AG08396 (cell line): ENCODE data around the gene NID1.

Source experiments
- DNase-seq: peaks from one replicate; pipeline ENCODE4 v3.0.0; 2012; ENCODE audit warnings: low spot score, mixed read lengths

The NID1 gene

DNA sequence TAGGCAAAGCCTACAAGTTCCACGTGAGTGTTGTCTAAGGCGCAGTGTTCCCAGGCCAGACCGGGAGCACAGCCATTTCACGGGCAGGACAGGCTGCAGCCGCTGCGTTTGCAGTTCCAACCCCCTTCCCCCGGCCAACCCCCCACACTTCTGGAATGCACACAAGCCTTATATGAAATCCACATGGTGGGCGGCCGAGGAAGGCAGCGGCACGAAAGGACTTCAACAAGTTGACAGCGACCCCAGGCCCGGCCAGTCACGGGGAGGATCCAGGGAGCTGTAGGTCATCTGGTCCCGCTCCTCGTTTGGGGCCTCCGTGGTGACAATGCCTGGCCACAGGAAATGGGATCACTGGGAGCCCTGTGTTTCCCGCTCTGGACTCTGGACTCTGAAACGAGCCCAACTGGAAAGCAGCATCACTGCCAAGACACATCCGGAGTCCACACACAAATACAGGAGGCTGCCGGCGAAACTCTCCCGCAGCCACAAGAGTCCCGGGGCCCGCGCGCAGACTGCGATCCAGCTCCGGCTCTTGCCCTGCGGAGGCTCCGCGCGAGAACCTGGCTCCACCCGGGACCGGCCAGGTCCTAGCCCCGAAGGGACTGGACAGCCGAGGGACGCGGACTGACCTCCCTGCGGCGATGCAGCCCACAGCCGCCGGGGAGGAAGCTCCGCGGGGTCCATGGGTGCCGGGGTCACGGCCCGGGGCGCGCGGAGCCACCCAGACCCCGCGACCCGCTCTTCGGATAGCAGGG lies 794 bp downstream of the NID1 start:
- DNase-seq: peak; percentile 75

DNA sequence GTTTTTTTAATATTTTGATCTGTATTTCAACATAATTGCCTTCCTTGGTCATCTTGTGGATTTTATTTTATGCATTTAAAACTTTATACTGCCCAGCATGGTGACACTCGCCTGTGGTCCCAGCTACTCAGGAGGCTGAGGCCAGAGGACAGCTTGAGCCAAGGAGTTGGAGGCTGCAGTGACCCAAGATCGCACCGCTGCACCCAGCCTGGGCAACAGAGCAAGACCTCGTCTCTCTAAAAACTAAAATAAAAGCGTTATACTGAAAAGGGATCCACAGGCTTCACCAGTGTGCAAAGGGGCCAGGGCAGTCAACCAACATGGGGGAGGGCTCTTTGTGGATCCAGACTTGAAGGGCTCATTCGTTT lies 1.4 kb downstream of the NID1 start:
- DNase-seq: no peak

DNA sequence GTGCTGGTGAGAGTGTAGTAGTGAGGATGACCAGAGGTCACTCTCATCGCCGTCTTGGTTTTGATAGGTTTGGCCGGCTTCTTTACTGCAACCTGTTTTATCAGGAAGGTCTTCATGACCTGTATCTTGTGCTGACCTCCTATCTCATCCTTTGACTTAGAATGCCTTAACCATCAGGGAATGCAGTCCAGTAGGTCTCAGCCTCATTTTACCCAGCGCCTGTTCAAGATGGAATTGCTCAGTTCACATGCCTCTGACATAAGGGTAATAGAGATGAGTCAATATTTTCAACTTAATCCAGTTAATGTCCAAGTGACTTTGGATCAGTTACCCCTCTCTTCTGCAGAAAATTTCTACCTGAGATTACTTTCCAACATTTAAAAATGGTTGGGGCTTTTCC lies 4.6 kb downstream of the NID1 start:
- DNase-seq: no peak

DNA sequence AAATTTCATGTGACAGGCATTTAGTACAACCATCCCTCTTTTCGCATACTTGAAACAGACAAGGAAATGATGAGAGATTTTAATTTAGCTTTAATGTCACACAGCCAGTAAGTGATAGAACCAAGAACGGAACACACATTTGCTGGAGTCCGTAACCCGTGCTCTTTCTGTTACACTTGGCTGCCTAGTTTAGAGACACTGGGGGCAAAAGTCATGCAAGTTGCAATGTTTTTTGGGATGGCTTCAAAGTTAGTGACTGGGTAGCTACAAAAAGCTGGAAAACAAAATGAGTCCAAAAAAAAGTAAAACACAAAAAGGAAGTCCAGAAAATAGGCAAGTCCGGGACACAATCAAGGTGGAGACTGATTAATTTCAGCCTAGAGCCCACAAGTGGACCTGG lies 5.9 kb downstream of the NID1 start:
- no peak for DNase-seq

DNA sequence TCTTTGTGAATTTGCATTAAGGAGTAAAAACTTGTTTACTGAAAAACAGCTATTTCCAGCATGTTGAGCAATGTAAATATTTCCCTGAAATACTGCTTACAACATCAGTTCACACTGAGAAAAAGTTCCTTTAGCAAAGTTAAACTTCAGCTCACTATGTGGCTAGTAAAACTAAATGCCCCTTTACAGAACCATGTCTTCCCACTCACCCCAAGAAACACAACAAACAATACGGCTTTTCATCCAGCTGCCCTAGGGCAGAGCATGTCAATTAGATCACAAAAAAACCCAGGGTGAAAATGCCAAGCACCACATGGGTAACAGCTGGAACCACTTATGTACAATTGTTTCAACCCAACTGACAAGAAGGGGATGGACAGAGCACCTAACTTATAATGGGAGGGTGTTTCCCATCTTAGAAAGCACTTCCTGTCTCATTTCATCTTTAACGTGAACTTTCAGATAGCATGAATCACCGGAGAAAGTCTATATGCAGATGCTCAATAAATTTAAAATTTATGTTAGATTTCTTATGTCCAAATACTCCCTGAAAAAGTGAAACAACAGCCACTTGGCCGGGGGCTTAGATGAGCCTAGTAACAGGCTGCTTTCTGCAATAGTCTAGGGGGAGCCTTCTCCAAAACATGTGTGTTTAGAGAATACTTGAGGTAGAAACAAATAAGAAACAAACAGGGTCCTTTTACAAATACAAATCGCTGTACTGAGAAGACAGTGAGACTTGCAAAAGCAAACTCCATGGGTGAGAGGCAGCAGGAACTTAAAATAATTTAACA lies 6.6 kb downstream of the NID1 start:
- no peak for DNase-seq

DNA sequence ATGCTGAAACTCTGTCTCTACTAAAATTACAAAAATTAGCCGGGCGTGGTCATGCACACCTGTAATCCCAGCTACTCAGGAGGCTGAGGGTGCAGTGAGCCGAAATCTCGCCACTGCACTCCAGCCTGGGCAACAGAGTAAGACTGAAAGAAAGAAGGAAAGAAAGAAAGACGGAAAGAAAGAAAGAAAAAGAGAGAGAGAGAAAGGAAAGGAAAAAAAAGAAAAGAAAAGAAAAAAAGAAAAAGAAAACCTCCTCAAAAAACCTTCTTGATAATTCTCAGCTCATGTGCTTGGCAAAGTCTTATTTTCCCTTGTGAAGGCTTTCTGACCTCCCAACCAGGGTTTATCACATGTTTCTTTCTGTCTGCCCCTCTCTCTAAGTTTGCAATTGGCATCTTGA lies 7.3 kb downstream of the NID1 start:
- no peak for DNase-seq

DNA sequence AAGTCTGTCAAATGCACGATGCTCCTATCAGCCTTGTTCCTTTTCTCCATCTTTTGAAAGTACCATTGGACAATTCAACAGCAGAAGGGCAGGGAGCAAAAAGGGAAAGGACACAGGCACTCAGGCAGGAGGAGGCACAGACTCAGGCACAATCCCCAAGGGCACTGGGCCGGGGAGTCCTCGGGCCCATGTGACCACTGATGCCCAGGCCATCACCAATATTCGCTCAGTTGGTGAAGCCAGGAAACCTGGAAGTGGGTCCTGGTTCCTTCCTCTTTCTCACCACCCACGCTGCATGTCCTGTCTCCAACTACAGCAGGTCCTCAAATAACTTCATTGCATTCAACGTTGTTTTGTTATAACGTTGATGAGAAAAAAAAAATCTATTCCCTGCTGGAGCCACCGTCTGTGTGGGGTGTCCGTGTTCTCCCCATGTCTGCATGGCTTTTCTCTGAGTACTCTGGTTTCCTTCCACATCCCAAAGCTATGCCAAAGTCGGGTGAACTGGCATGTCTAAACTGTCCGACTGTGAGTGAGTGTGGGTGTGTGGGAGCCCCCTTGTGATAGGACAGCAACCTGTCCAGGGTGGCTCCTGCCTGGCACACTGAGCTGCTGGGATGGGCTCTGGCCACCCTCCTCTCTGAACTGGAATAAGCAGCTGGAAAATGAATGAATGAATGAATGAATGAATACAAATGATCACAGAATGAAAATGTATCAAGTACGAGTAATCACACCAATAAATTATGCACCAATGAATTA lies 12.5 kb downstream of the NID1 start:
- no peak for DNase-seq

DNA sequence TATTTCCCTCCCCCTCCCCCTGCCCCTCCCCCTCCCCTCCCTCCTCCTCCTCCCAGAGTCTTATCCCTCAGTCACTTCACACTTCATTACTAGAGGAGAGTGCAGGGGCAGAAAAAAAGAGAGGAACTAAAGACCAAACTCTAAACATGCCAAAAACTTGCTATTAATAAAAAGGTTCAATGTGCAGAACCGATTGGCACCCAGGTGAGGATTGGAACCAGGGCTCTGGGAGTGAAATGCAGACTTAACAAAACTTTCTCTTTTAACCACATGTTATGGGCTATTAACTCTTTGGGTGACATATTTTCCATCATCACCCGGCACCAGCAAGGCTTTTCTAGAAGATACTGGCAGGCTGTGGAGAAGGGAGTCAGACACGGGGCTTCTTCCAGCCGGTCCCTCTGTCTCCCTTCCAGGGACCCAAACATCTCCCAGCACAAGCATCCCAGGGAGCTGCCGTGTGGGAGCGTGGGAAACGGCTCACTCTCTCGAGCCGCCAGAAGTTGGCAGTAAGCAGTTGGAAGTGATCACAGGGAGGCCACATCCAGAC lies 13.6 kb downstream of the NID1 start:
- peak; percentile 46 for DNase-seq

DNA sequence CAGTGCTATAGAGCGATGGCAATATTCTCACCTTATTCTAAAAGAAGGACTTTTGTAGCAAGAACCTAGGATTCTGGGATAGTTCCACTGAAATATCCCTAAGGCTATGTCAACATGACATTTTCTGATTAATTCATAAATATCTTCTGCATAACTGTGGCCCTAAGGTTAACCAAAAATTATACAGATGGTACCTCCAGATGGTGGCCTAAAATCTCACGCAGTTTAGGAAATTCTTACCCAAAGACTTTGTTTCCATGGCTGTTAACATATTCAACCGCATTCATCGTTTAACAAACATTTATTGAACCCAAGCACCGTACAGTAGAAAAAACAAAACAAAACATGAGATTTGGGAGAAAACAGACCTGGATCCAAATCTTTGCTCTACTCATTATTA lies 19.1 kb downstream of the NID1 start:
- no peak for DNase-seq

DNA sequence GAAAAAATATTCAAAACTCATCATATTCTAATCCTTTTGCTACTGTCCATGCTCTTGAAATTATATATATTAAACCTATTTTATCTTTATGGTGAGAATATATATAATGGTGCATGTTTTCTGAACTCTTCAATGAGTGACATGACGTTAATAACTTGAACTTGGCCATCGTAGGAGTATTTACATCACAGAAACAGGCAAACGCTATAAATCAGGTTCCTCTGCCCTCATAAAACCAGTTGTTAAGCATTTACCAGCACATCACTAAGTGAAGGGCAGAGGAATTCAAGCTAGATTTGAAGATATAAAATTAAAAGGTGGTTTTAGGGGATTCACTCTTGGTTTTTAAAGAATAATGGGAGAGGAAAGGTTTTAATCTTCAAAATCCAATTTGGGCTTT lies 20.5 kb downstream of the NID1 start:
- DNase-seq: no peak

DNA sequence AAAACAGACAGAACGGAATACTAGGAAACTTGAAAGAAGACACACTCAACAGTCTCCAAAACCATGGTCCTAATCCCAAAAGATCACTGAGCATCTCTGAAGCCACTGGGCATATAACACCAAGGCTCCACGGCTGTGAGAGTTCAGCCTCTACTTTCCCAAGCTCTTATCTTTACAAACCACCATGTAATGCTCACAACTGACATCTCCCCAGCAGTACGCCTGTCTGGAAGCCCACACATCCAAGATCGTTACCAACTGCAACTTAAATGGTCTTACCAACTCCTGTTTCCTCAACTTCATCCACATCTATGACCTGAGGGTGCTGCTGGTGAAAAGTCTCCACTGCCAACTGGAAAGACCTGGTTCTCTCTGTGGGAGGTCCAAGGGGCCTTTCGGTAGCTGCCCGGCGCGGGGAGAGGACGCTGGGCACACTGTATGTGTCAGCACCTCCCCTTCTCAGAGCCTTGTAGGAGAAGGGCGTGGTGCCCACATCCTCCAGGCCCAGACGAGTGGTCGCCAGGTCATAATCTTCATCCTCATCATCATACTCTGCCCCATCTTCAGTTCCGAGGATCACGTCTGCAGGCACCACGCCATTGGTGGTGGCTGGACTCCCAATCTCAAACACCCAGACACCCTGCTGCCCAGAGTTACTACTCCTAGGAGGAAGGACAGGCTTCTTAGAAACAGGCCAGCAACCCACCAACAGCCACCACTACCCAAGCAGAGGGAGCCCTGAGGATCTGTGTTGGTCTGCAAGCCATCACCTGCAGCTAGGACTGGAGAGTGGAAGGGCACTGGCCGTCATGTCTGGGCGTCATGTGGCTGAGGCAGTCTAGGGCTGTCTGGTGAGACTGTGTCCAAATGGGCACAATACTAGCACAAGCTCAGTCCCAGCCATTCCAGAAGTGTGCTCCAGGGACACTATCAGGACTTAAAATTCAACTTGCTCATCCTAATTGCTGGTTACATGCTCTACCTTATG lies 23.0 kb downstream of the NID1 start:
- no peak for DNase-seq

DNA sequence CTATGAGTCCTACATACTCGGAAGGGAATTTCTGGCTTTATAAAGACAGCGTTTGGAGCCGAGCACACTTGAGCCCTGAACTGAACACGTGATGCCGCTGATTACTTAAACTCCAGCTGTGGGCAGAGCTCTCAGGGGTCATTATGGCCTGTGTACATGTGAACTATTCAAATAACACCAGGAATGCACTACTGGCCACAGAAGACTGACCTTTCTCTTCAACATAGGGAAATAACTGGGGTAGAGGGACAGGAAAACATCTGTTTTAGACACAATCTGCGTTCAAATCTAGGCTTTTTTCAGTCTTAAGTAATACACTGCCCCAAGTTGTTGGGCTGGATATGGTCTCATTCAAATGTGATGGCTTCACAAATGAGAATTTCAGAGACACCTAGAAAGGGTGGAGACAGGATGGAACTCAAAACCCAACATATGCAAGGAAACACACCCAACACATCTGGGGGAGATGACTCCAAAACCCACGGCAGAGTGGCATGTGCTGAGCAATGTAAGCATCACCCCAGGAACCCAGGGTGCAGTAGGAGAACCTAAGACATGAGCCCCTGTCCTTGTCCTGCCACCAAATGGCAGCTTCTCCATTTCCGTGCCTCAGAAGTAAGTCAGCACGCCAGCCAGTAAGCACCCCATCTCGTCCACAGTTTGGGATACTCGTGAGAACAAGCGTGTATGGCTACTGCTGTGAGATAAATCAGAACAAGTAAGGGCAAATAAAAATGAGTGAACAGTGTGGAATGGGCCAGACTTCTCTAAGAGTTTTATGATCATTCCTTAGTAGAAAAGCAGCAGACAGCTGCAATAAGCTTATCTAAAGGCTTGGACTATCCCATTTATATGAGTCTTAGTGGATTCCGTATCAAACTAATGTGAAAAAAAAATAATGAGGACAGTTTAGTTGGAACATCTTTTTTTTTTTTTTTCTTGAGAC lies 24.9 kb downstream of the NID1 start:
- DNase-seq: peak; percentile 63

DNA sequence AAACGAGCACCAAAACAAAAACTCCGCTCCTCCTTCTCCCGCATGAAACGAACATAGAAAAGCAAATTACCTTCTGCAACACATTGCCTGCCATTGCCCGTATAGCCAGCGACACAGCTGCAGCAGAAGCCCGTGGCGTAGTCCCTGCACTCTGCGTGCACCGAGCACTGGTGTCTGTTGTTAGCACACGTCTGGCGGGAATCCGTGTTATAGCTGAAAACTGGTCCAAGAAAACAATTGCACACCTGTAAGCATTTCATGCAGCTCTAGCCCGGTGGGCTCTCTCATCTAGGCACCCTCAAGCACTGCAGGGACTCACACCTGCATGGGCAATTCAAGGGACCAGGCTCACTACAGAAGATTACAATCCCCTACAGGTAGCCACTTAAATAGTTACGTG lies 26.9 kb downstream of the NID1 start:
- no peak for DNase-seq

DNA sequence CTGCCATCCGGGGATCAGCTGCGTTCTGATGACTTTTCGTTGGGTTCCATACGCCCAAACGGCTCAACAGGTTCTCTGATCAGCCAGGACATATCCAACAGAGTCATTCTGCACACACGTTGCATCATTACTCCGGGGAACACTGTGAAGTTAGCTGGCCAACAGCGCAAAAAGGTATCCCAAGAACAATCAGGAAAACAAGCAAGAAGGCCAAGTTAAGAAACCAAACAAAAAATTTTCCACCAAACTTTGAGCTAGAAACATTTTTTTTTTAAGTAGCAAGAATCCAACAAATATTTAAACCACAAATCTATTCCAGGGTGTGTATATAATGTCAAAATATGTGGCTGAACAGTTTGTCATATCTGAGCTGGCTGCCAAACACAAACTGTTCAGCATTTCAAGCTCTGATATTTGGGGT lies 29.2 kb downstream of the NID1 start:
- peak; percentile 39 for DNase-seq

DNA sequence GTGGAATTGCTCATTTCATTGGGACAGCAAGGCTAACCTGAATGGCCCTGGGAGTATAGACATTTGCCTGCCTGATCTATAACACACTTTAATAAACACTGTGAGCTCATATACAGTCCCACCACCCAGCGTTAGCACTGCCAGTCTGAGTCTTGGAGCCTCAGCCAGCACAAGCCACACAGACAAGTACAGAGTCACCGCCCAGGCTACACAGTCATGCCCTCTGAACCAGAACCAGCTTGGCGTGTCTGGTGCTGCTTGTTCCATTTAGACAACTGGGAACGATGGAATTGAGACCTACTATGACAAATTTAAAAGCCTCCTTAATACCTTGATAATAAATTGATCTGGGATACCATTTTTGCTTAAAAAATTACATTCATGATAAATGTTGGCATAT lies 31.6 kb downstream of the NID1 start:
- DNase-seq: no peak

DNA sequence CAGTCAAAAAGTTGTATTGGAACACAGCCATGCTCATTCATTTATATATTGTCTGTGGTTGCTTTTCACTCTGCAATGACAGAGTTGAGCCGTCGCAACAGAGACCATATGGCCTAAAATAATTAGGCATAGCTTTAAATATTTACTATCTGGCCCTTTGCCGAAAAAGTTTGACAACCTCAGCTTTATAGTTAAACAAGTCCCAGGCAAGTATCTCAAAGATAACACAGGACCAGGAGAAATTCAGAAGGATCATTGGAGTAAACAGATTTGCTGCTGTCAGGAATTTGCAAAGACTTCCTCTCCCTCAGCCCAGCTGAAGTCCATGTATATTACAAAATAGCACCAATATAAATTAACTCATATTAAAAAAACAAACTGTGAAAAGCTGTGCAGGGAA lies 34.4 kb downstream of the NID1 start:
- no peak for DNase-seq

DNA sequence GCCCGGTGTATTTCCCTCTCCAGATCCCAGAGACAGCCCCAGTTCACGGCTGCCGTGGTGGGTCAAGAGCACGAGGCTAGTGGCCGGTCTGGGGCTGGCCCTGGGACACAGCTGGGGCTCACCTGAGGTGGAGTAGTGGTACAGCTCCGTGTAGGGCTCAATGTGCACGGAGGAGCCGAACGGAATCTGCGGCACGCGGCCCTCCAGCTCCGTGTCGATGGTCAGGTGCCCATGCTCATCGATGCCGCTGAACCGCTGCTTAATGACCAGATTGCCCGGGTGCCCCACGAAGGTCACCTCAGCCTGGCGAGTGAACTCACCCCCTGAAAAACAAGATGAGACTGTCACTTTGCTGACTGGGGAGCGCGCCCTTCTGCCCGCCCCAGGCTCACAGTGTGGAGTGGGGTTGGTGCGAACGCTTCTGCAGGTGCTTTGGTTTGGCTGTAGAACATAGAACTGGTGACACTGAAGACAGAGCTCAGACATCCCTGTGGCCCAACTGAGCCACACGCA lies 35.4 kb downstream of the NID1 start:
- no peak for DNase-seq

DNA sequence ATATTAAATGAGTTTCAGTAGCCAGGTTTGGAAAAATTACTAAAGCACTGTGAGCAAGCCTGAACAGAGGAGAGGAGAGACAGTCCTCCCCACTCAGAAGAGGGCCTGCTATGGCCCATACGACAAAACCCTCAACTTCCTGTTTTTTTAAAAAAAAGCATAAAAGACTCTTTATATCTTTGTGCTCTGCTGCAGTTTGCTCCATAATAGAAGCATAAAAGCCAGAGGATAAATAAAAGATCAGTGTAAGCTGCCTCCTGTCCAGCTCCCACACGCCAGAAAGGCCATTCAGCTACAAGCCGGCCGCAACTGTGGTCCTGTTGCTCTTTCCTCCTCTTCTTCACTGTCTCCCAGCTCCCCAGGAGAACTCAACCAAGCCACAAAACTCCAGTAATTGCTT lies 37.8 kb downstream of the NID1 start:
- no peak for DNase-seq

DNA sequence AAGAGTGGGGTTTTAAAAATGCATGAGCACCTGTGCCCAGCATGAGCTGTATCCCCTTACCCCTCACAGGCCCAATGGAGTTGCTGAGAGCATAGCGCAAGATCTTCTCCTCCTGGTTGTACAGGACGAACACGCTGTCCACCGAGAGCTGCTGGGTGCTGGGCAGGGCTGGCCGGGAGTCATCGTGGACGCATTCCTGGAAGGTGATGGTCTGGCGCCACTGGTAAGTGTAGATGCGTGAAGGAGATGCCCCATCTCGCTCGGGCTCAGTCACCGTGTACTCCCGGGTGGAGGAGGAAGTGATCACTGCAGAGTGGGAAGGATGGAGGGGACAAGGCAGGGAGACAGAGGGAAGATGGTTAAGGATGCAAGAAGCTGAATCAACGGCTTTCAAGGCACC lies 39.1 kb downstream of the NID1 start:
- DNase-seq: no peak

DNA sequence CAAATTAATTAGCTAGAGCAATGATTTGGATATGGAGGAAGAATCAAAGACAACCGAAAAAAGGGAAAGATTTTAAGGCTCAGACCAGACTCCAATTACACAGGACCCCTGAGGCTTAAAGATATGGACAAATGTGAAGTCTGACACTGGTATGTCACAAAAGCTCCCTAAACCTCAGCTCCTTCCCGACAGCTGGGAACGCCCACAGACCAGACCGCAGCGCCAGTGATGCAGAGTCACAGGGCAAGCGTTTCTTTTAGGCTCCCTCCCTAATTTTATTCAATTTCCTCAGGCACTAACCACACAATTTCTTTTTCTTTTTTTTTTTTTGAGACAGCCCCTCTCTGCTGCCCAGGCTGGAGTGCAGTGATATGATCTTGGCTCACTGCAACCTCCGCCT lies 40.2 kb downstream of the NID1 start:
- DNase-seq: no peak
